GM12878 (cell line): ENCODE measurements around the gene CLCC1. TPM values are rescaled to one million over a fixed set of nuclear protein-coding genes. Genes with fewer than 3 reads are reported as not detected.

ENCODE experiments used
- ATAC-seq: fragments of 200-7000 bp; cut with Tn5 transposase; 3 replicates; pipeline ENCODE4 v1.9.1; 2020; ENCODE audit warnings: mild to moderate bottlenecking, moderate library complexity
- BruUV-seq: library from RNA; stranded (reverse); fragments of 400-500 nt; replicated peaks from 2 replicates; lab custom pipeline; 2021; lab: Mats Ljungman, UMichigan
- CTCF ChIA-PET: fragments of 300-600 bp; sonication (Branson Sonifier 250); formaldehyde crosslinking; extraction: SDS; loops from one replicate; lab custom pipeline; 2021; ENCODE audit warnings: inconsistent platforms; lab: Yijun Ruan, JAX
- POLR2A ChIA-PET: fragments of 350-600 bp; formaldehyde crosslinking; extraction: SDS; loops from one replicate; lab custom pipeline; 2021; ENCODE audit warnings: inconsistent platforms; lab: Charles Lee
- RAD21 ChIA-PET: fragments of 300-600 bp; sonication (Branson Sonifier 250); formaldehyde crosslinking; loops from one replicate; lab custom pipeline; 2023; ENCODE audit warnings: antibody characterized with exemption; ENCODE audit not compliant: unreplicated experiment; lab: Charles Lee
- SMC1A ChIA-PET: fragments of 300-600 bp; sonication (Branson Sonifier 250); formaldehyde crosslinking; loops from one replicate; lab custom pipeline; 2023; ENCODE audit not compliant: unreplicated experiment, uncharacterized antibody; lab: Charles Lee
- DNase-seq: peaks from one replicate; pipeline ENCODE4 v3.0.0-alpha.2; 2011; ENCODE audit warnings: low read depth, low spot score
- FAIRE-seq: peaks from 3 replicates; lab custom pipeline; 2011; peaks lifted over from hg19 to GRCh38; lab: Jason Lieb, UNC
- H2AFZ ChIP-seq: 2 replicates; pipeline ENCODE4 v1.6.0; 2011; ENCODE audit warnings: low read depth, low read length, control low read depth; ENCODE audit not compliant: control insufficient read depth
- H3K27ac ChIP-seq: 2 replicates; pipeline ENCODE4 v1.5.1; 2011; ENCODE audit warnings: control low read depth; ENCODE audit not compliant: control insufficient read depth, insufficient read depth
- H3K27me3 ChIP-seq, 2 experiments: replicated peaks in 1 of 2; 2 replicates each; pipeline versions ENCODE4 v1.6.0 to v1.6.1; 2011; ENCODE audit warnings: low read length in 1 of 2; ENCODE audit not compliant: control insufficient read depth in 2 of 2, insufficient read depth in 2 of 2
- H3K36me3 ChIP-seq, 2 experiments: 2 replicates each; pipeline ENCODE4 v1.5.1; 2011; ENCODE audit warnings: low read length in 1 of 2; ENCODE audit not compliant: control insufficient read depth in 2 of 2, insufficient read depth in 2 of 2
- H3K4me1 ChIP-seq: 2 replicates; pipeline ENCODE4 v1.6.1; 2011; ENCODE audit warnings: mild to moderate bottlenecking, low read length, moderate library complexity, mixed read lengths; ENCODE audit not compliant: control insufficient read depth, insufficient read depth
- H3K4me2 ChIP-seq: 2 replicates; pipeline ENCODE4 v1.6.0; 2011; ENCODE audit warnings: control low read depth; ENCODE audit not compliant: control insufficient read depth, insufficient read depth
- H3K4me3 ChIP-seq: fragments of 200-600 bp; sonication (generic); 2 replicates; pipeline ENCODE4 v1.5.1; 2016
- H3K79me2 ChIP-seq: 2 replicates; pipeline ENCODE4 v1.6.0; 2011; ENCODE audit warnings: low read length; ENCODE audit not compliant: control insufficient read depth, insufficient read depth
- H3K9ac ChIP-seq: 2 replicates; pipeline ENCODE4 v1.8.0; 2011; ENCODE audit warnings: low read length, control low read depth, mixed read lengths; ENCODE audit not compliant: control insufficient read depth, insufficient read depth
- H3K9me3 ChIP-seq: replicated peaks from 3 replicates; pipeline ENCODE4 v1.5.1; 2011; ENCODE audit warnings: mild to moderate bottlenecking, low read length; ENCODE audit not compliant: control insufficient read depth, insufficient read depth
- H4K20me1 ChIP-seq: 2 replicates; pipeline ENCODE4 v1.6.0; 2011; ENCODE audit not compliant: control insufficient read depth, insufficient read depth
- ASH2L ChIP-seq: fragments of 300-600, 200-600 bp; sonication (generic); IDR thresholded peaks from 2 replicates; pipeline ENCODE4 v1.6.1; 2017; ENCODE audit warnings: low read depth, mild to moderate bottlenecking, borderline replicate concordance
- ATF3 ChIP-seq: IDR thresholded peaks from 2 replicates; pipeline ENCODE4 v1.6.1; 2011; ENCODE audit warnings: low read depth, mild to moderate bottlenecking, low read length, moderate library complexity, borderline replicate concordance; ENCODE audit errors: extremely low read depth
- CHD2 ChIP-seq: IDR thresholded peaks from 2 replicates; pipeline ENCODE4 v1.6.1; 2011; ENCODE audit warnings: low read depth, low read length, improper control_type of control experiment, borderline replicate concordance
- DPF2 ChIP-seq: fragments of 450-650 bp; IDR thresholded peaks from 2 replicates; pipeline ENCODE4 v1.6.1; 2017; ENCODE audit warnings: mild to moderate bottlenecking
- EED ChIP-seq: sonication (generic); IDR thresholded peaks from 2 replicates; pipeline ENCODE4 v1.6.1; 2016; ENCODE audit warnings: antibody characterized with exemption, low read depth
- FOXK2 ChIP-seq: fragments of 450-650 bp; IDR thresholded peaks from 2 replicates; pipeline ENCODE4 v1.6.1; 2017; ENCODE audit warnings: mild to moderate bottlenecking, moderate library complexity
- JUNB ChIP-seq: IDR thresholded peaks from 2 replicates; pipeline ENCODE4 v1.6.1; 2016; ENCODE audit warnings: antibody characterized with exemption, mild to moderate bottlenecking
- LARP7 ChIP-seq: fragments of 450-650 bp; IDR thresholded peaks from 2 replicates; pipeline ENCODE4 v1.6.1; 2017; ENCODE audit warnings: mild to moderate bottlenecking
- MTA3 ChIP-seq: IDR thresholded peaks from 2 replicates; pipeline ENCODE4 v1.6.1; 2012; ENCODE audit warnings: low read length, inconsistent platforms, borderline replicate concordance
- NFYA ChIP-seq: IDR thresholded peaks from 2 replicates; pipeline ENCODE4 v1.6.1; 2011; ENCODE audit warnings: low read depth, mild to moderate bottlenecking, low read length, improper control_type of control experiment, borderline replicate concordance
- SMARCA5 ChIP-seq: fragments of 450-650 bp; IDR thresholded peaks from 2 replicates; pipeline ENCODE4 v1.6.1; 2017; ENCODE audit warnings: mild to moderate bottlenecking
- TCF3 ChIP-seq: IDR thresholded peaks from 2 replicates; pipeline ENCODE4 v1.6.1; 2012; ENCODE audit warnings: low read depth, mild to moderate bottlenecking, low read length, borderline replicate concordance; ENCODE audit not compliant: insufficient read depth
- USF1 ChIP-seq: IDR thresholded peaks from 2 replicates; pipeline ENCODE4 v1.6.1; 2011; ENCODE audit warnings: borderline replicate concordance, low read depth, mild to moderate bottlenecking, moderate library complexity, mixed read lengths, low read length; ENCODE audit not compliant: insufficient read depth; ENCODE audit errors: extremely low read length
- ZBTB40 ChIP-seq: fragments of 450-650 bp; IDR thresholded peaks from 2 replicates; pipeline ENCODE4 v1.6.1; 2016; ENCODE audit warnings: mild to moderate bottlenecking, moderate library complexity, borderline replicate concordance
- ZNF24 ChIP-seq: fragments of 450-650 bp; IDR thresholded peaks from 2 replicates; pipeline ENCODE4 v1.6.1; 2017; ENCODE audit warnings: antibody characterized with exemption, mild to moderate bottlenecking
- WGBS: methylation state at CpG from one replicate; pipeline ENCODE4 v1.1.6; 2016; ENCODE audit warnings: low lambda C conversion rate; ENCODE audit not compliant: insufficient replicate concordance, insufficient coverage; ENCODE audit errors: missing lambda C conversion rate; 5-methylcytosine and 5-hydroxymethylcytosine counted together
- in situ Hi-C: fragments of 300-500 bp; cut with MboI; formaldehyde crosslinking; loops from 9 replicates; pipeline ENCODE4 v1.14.3; 2018; ENCODE audit warnings: mixed read lengths
- intact Hi-C: fragments of 100-400 bp; cut with micrococcal nuclease; formaldehyde crosslinking; loops from one replicate; pipeline ENCODE4 v1.14.2; 2022; ENCODE audit not compliant: unreplicated experiment
- polyA plus RNA-seq, 11 experiments: library from polyadenylated mRNA; depleted of rRNA in 4 of 11; unstranded in 6 of 11; stranded (reverse) in 5 of 11; fragments of >200 nt; fragmentation: Nextera tagmentation in 4 of 11; fragmentation: Illumina TruSeq in 1 of 11; extraction: Ambion mirVana in 4 of 11; extraction: Trizol in 1 of 11; gene quantifications; 1 replicate in 1 of 11; 2 replicates in 10 of 11; pipeline versions ENCODE4 v1.2.1 to v1.2.3, GENCODE V29; 2011 to 2016; ENCODE audit warnings: inconsistent platforms in 2 of 11, missing spikeins in 2 of 11, low read depth in 1 of 11
- total RNA-seq, 4 experiments: library from RNA; depleted of rRNA in 3 of 4; stranded (reverse); fragments of >200 nt in 3 of 4; fragmentation: Illumina TruSeq in 1 of 4; extraction: Trizol in 1 of 4; gene quantifications; 2 replicates each; pipeline versions ENCODE4 v1.2.1 to v1.2.3, GENCODE V29; 2013 to 2021
- TF ChIP-seq, protein P1 (sequence below): IDR thresholded peaks from 2 replicates; pipeline ENCODE4 v1.6.1; 2011; ENCODE audit warnings: borderline replicate concordance, low read depth, mild to moderate bottlenecking, moderate library complexity, low read length; ENCODE audit not compliant: insufficient read depth, poor library complexity, severe bottlenecking

Gene CLCC1
- total and polyA plus RNA-seq, 10 of the 15 experiments (the other 5 are each of a cell fraction or from before 2014, with no cell fraction given): 11.9 to 25.8 (median 16.1) TPM

DNA sequence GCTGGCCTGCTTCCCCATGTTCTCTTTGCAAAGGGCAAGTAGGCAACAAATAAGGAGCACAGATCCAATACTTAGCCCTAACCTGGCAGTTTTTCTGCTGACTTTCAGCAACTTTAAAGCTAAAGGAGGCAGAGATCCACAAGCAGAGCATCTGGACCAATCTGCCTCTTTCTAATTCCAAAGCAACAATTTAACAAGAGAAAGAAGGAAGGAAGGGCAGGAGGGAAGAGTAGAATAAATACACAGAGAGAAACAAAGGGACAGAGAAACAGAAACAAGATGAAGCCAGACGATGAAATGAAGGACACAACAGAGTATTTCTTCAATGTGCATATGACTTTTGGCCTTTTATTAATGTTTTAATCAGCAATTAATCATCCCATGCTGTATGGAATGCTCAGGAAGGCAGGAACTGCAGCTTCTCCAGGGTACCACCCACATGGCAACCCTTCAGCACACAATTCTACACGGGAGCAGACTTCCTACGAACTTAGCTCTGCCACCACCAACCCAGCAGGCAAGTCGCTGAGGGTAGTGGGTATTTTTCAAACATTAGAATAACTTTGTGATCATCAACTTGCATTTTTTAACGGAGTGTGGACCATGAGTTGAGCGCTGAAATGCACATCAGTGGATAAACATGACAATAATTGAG is 15.3 kb downstream of the CLCC1 start:
- Histone ChIP-seq H3K79me2 (peaks cover 12% of the 10 kb centered on the region), H3K9ac (no peak overlapping the region), H3K36me3 (peaks cover 0 to 9% of the 10 kb centered on the region in 2 experiments), H3K27ac (no peak overlapping the region), H2AFZ (no peak overlapping the region), H4K20me1 (no peaks in the 10 kb centered on the region), H3K4me2 (no peak overlapping the region), H3K4me3 (no peak overlapping the region), H3K27me3 (no peaks in the 10 kb centered on the region), H3K4me1 (no peaks in the 10 kb centered on the region), H3K9me3 (no peaks in the 10 kb centered on the region)
- POLR2A ChIA-PET: interaction anchor here (0.6 to 1.7 kb wide), 3 partner anchors 12 to 139 kb away, joined by 4 to 5 read pairs (median 5); no protein-coding TSS in a partner anchor
- CTCF ChIA-PET: interaction anchor here (0.7 to 1.4 kb wide), 3 partner anchors 49 to 620 kb away, joined by 3 to 6 read pairs (median 4); a partner anchor contains a TSS
- DNase-seq (no peak), ATAC-seq (no peak), FAIRE-seq (no peak)
- SMC1A ChIA-PET: interaction anchor here (1.0 to 1.8 kb wide), 3 partner anchors 15 to 164 kb away, joined by 3 to 6 read pairs (median 4); partner anchors contain the start of gene CLCC1
- TF ChIP-seq DPF2: no peak
- TF ChIP-seq ATF3: no peak
- TF ChIP-seq SMARCA5: no peak
- TF ChIP-seq ASH2L: no peak
- TF ChIP-seq TCF3: no peak
- TF ChIP-seq CHD2: no peak
- TF ChIP-seq FOXK2: no peak
- TF ChIP-seq MTA3: no peak
- no peak for TF ChIP-seq LARP7
- TF ChIP-seq ZNF24: no peak
- no peak for TF ChIP-seq JUNB
- no peak for TF ChIP-seq USF1
- TF ChIP-seq, protein P1, sequence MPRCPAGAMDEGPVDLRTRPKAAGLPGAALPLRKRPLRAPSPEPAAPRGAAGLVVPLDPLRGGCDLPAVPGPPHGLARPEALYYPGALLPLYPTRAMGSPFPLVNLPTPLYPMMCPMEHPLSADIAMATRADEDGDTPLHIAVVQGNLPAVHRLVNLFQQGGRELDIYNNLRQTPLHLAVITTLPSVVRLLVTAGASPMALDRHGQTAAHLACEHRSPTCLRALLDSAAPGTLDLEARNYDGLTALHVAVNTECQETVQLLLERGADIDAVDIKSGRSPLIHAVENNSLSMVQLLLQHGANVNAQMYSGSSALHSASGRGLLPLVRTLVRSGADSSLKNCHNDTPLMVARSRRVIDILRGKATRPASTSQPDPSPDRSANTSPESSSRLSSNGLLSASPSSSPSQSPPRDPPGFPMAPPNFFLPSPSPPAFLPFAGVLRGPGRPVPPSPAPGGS: no peak
- TF ChIP-seq NFYA: no peak
- TF ChIP-seq EED: no peak
- no peak for TF ChIP-seq ZBTB40
- BruUV-seq: no TSS peak
- RAD21 ChIA-PET: no interaction called here
- intact Hi-C loops: no loop called here
- in situ Hi-C loops: no loop called here
- WGBS: 68% methylated on average over 6 of the region's 6 CpGs
